Heart left ventricle (tissue), 13 donors: Measurements from ENCODE around the gene TRAF2.

Source experiments
- POLR2A ChIP-seq, 2 donors: fragments of 450-650 bp; IDR thresholded peaks; one replicate each; pipeline ENCODE4 v1.6.1; 2017; ENCODE audit warnings: antibody characterized with exemption in 2 of 2, mild to moderate bottlenecking in 2 of 2, moderate library complexity in 2 of 2
- TF ChIP-seq, protein P1 (sequence below), 12 donors: fragments of 200-600 bp; sonication (generic) in 4 of 12; IDR thresholded peaks; one replicate each; pipeline versions ENCODE4 v1.5.0 to v1.8.0; 2018 to 2022; ENCODE audit warnings: antibody characterized with exemption in 12 of 12, mild to moderate bottlenecking in 5 of 12
- donor health status: ischemic (EF 13 %, LVEDD 7.1; RV severe dilation, severe dysfunction).
- donor health status: DM: no; HTN: yes; CAD: no.
- donor health status: DM: no; HTN: no; CAD: no.
- donor health status: ischemic (EF 25% LVEDD 6.9; RV normal size, moderate dysfunction).
- donor health status: ischemic (EF 25% LVEDD 5.7; RV mildly dilated, moderate dysfunction).
- donor health status: ischemic (EF 35%, LVEDD 5.7; RV mildly dilated, moderate dysfunction).
- donor health status: nonischemic (EF 11% LVEDD 7.7; RV severe dilation, severe dysfunction).
- donor health status: DM: yes; HTN: yes; CAD: no.
- donor health status: PGD.
- donor health status: ischemic (EF 29% LVEDD 5.4; RV normal size, mild dysfunction).
- donor health status: nonischemic (EF 23%, LVEDD 6.1; RV moderate dilation, normal function).

DNA sequence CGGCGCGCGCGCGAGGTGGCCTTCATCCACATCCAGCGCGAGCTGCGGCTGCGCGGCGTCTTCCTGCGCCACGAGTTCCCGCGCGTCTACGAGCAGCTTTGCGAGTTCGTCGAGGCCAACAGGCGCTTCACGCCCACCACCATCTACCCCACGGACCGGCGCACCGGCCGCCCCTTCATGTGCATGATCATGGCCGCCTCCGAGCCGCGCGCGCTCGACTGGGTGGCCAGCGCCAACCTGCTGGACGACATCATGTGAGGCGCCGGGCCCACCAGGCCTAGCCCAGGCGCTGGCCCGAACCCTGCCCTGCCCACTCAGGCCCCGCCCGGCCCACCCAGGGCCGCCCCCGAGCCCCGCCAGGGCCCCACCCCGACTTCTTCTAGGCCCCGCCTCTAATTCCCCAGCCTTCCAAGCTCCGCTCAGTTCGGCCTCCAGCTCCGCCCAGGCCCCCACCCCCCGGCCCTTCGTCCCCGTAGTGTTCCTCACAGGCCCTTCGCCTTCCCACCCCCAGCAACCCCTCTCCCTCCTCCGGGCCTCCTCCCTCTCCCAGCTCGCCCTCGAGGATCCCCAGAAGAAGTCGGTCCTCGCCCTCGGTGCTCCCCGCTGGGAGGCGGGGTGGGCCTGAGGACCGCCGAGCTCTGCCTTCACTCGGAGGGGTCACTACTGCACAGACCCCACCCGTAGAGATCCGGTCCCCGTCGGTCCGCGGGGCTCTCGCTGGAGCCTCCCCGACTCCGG, 39.1 kb upstream of the TRAF2 start:
- TF ChIP-seq, protein P1, sequence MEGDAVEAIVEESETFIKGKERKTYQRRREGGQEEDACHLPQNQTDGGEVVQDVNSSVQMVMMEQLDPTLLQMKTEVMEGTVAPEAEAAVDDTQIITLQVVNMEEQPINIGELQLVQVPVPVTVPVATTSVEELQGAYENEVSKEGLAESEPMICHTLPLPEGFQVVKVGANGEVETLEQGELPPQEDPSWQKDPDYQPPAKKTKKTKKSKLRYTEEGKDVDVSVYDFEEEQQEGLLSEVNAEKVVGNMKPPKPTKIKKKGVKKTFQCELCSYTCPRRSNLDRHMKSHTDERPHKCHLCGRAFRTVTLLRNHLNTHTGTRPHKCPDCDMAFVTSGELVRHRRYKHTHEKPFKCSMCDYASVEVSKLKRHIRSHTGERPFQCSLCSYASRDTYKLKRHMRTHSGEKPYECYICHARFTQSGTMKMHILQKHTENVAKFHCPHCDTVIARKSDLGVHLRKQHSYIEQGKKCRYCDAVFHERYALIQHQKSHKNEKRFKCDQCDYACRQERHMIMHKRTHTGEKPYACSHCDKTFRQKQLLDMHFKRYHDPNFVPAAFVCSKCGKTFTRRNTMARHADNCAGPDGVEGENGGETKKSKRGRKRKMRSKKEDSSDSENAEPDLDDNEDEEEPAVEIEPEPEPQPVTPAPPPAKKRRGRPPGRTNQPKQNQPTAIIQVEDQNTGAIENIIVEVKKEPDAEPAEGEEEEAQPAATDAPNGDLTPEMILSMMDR (IDR thresholded peaks at IDR 0.05) = no peak
- no peak for TF ChIP-seq POLR2A (IDR thresholded peaks at IDR 0.05)
